Adrenal gland (tissue), 5 donors: ENCODE measurements around the gene MSRB3.

Experiments used
- POLR2A ChIP-seq, 2 donors: fragments of 450-650 bp; IDR thresholded peaks; one replicate each; pipeline ENCODE4 v1.6.1; 2017; ENCODE audit warnings: antibody characterized with exemption in 2 of 2, mild to moderate bottlenecking in 2 of 2, moderate library complexity in 1 of 2
- TF ChIP-seq, protein P1 (sequence below), 6 experiments: fragments of 450-650 bp in 4 of 6; fragments of 200-600 bp in 2 of 6; sonication (generic) in 1 of 6; IDR thresholded peaks; 1 replicate in 5 of 6; 2 replicates in 1 of 6; pipeline versions ENCODE4 v1.5.1 to v1.8.0; 2016 to 2021; ENCODE audit warnings: antibody characterized with exemption in 6 of 6, mild to moderate bottlenecking in 2 of 6, moderate library complexity in 1 of 6
- donor health status: DM: no; HTN: no; CAD: no.

DNA sequence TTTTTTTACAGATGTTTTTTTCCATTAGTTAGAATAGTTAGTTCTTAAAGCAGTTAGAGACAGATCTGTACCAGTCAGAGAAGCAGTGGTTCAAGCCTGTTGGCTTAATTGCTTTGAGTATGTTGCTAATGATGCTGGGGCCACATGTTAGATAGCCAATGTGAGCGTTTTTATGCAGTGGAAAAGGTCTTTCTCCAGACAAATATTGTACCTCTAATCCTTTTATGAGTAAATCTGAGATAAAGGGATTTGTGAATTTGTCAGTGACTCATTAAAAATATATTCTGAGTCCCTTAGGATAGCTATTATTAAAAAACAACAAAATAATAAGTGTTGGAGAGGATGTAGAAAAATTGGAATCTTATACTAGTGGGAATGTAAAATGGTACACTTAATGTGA lies 154.2 kb downstream of the MSRB3 start:
- TF ChIP-seq, protein P1, sequence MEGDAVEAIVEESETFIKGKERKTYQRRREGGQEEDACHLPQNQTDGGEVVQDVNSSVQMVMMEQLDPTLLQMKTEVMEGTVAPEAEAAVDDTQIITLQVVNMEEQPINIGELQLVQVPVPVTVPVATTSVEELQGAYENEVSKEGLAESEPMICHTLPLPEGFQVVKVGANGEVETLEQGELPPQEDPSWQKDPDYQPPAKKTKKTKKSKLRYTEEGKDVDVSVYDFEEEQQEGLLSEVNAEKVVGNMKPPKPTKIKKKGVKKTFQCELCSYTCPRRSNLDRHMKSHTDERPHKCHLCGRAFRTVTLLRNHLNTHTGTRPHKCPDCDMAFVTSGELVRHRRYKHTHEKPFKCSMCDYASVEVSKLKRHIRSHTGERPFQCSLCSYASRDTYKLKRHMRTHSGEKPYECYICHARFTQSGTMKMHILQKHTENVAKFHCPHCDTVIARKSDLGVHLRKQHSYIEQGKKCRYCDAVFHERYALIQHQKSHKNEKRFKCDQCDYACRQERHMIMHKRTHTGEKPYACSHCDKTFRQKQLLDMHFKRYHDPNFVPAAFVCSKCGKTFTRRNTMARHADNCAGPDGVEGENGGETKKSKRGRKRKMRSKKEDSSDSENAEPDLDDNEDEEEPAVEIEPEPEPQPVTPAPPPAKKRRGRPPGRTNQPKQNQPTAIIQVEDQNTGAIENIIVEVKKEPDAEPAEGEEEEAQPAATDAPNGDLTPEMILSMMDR (IDR thresholded peaks at IDR 0.05) = no peak
- no peak for TF ChIP-seq POLR2A (IDR thresholded peaks at IDR 0.05)
